GM18907 (cell line): ENCODE measurements around the gene SLC35A1.
A peak's percentile ranks its signal among the peaks of the same experiment; 100 is the strongest.
"Not testable (repeated sequence)": the region's sequence is repeated elsewhere in the genome, so short reads cannot be mapped to it uniquely, and the experiment has no call there.

Experiments used
- ATAC-seq: cut with Tn5 transposase; IDR thresholded peaks from one replicate; pipeline ENCODE4 v1.9.1; 2021; ENCODE audit warnings: mild to moderate bottlenecking, moderate library complexity; ENCODE audit not compliant: unreplicated experiment

Gene SLC35A1

GRCh38 chr6:87472525-87473418 is at the start of gene SLC35A1:
SLC35A1 (plus strand) TSS chr6:87472974; CDS start chr6:87473004, 30 bp downstream.
- peak; percentile 96 for ATAC-seq

GRCh38 chr6:87426789-87427188 is 46.0 kb upstream of the SLC35A1 start:
- no peak for ATAC-seq

- ATAC-seq = no peak
These were observed 42.3 kb upstream of the SLC35A1 start for GRCh38 chr6:87430499-87430898.

GRCh38 chr6:87431263-87431662 is 41.5 kb upstream of the SLC35A1 start:
- ATAC-seq = no peak

- peak; percentile 68 for ATAC-seq
These were observed 36.3 kb upstream of the SLC35A1 start for GRCh38 chr6:87436435-87436834.

GRCh38 chr6:87441711-87442110 is 31.1 kb upstream of the SLC35A1 start:
- ATAC-seq = no peak

- no peak for ATAC-seq
These were observed 28.4 kb upstream of the SLC35A1 start for GRCh38 chr6:87444362-87444761.

- no peak for ATAC-seq
These were observed 7.7 kb upstream of the SLC35A1 start for GRCh38 chr6:87465051-87465450.

GRCh38 chr6:87473419-87473903 is 687 bp downstream of the SLC35A1 start:
- peak; percentile 76 for ATAC-seq

- ATAC-seq = no peak
These were observed 9.2 kb downstream of the SLC35A1 start for GRCh38 chr6:87481931-87482330.

GRCh38 chr6:87482366-87482765 is 9.6 kb downstream of the SLC35A1 start:
- ATAC-seq = no peak

GRCh38 chr6:87483929-87484328 is 11.2 kb downstream of the SLC35A1 start:
- no peak for ATAC-seq

GRCh38 chr6:87484491-87484890 is 11.7 kb downstream of the SLC35A1 start:
- no peak for ATAC-seq

- no peak for ATAC-seq
These were observed 14.8 kb downstream of the SLC35A1 start for GRCh38 chr6:87487555-87487954.

- not testable (repeated sequence) for ATAC-seq
These were observed 16.6 kb downstream of the SLC35A1 start for GRCh38 chr6:87489326-87489725.

- peak; percentile 50 for ATAC-seq
These were observed 22.1 kb downstream of the SLC35A1 start for GRCh38 chr6:87494761-87495422.

GRCh38 chr6:87498048-87498447 is 25.3 kb downstream of the SLC35A1 start:
- no peak for ATAC-seq

GRCh38 chr6:87501809-87502572 is 29.2 kb downstream of the SLC35A1 start:
- no peak for ATAC-seq

GRCh38 chr6:87504441-87504840 is 31.7 kb downstream of the SLC35A1 start:
- no peak for ATAC-seq

GRCh38 chr6:87514831-87515230 is 42.1 kb downstream of the SLC35A1 start:
- no peak for ATAC-seq

GRCh38 chr6:87518453-87518852 is 45.7 kb downstream of the SLC35A1 start:
- ATAC-seq = no peak
